Anterior cingulate cortex (tissue), 58 donors: ENCODE measurements around the gene ZNRF3.
"Not testable (repeated sequence)": the region's sequence is repeated elsewhere in the genome, so short reads cannot be mapped to it uniquely, and the experiment has no call there.

Experiments used
- DNase-seq, 58 donors: peaks; one replicate each; lab custom pipeline; 2025; lab: John Stamatoyannopoulos, UW

ZNRF3 gene

DNA sequence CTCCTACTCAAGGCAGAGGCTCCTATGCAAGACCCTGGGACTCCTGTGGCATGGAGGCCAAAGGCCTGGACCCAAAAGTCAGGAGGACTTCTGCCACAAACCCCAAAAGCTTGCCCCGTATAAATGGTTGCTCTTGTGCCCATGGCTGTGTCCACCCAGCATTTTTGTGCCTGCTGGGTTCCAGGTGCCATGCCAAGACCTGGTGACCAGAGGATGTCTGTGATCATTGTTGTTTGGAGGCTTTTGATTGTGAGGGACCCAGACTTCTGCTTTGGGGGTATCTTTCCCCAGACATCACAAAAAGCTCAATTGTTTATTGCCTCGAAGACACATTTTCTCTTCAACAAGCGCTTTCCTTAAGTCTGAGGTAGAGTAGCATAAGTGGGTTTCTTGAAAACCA lies 143.2 kb downstream of the ZNRF3 start:
- DNase-seq: no peak

DNA sequence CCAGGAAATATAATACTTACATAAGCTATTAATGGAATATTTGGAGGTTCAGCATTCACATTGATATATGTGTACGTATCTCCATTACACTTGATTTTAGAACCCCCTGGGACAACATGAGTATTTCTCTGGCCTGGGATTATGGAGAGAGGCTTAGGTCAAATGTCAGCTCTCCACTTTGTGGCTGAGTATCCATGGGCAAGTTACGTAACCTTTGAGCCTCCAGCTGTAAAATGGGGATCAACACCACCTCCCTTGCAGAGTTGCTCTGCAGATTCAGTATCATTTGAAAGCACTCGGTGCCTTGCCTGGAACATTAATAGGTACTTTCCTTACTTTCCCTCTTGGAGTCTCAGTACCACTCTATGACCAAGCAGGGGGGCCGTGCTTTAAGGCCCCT lies 145.1 kb downstream of the ZNRF3 start:
- DNase-seq: no peak

DNA sequence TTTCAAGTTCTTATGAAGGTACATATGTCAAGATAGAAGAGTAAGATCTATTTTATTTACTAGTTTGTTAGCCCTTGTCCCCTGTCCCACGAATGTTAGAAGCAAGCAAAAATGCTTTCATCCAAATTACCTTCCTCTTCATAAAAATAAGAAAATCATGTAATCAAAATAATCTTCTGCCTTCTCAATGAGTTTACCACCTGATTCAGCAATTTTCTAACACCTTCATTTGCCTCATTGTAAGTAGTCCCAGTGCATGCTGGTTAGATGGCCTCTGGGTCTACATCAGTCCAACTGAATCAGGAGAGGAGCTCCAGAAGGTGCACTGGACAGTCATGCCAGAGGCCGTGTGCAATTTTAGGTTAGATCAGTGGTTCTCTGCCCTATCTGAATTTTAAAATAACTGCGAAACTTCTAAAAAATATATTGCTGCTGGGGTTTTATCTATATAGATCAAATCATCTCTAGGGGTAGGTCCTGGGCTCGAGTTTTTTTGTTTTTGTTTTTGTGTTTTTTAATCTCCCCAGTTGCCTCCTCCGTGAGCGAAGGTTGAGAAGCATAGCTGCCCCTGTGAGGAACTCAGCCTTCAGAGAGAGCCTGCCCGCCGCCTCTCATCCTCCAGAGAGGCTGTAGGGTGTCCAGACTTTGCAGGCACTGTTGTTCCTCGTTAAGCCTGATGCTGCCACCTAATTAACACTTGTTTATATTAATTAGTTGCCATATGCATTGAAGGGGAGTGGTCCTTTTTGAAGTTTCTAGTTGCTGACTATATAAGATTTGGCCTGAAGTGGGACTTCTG lies 146.0 kb downstream of the ZNRF3 start:
- DNase-seq: no peak

DNA sequence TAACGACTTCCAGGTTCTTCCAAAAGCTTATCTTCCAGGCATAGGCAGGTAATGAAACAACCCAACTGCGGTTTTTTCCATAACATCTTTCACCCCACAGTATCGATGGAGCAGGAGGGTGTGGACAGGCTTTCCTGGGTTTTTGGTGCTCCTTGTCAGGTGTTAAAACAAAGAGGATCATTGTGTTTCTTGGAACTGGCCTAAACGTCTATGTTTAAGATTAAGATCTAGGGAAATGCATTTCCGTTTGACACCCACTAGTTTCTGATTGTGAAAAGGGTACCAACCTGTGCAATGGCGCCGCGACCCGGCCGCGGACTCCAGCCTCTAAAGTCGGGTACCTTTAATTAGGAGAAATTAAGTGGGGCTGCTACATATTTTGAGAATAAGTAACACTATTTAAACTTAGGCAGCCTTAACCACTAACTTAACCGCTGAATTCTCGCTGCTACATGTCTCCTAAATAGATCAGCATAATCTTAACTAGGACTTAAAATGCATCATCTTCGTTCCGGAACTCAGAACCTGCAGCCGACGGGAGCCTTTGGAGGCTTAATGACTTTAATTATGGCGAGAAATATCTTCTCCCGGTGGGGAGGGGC lies 146.7 kb downstream of the ZNRF3 start:
- DNase-seq: no peak

DNA sequence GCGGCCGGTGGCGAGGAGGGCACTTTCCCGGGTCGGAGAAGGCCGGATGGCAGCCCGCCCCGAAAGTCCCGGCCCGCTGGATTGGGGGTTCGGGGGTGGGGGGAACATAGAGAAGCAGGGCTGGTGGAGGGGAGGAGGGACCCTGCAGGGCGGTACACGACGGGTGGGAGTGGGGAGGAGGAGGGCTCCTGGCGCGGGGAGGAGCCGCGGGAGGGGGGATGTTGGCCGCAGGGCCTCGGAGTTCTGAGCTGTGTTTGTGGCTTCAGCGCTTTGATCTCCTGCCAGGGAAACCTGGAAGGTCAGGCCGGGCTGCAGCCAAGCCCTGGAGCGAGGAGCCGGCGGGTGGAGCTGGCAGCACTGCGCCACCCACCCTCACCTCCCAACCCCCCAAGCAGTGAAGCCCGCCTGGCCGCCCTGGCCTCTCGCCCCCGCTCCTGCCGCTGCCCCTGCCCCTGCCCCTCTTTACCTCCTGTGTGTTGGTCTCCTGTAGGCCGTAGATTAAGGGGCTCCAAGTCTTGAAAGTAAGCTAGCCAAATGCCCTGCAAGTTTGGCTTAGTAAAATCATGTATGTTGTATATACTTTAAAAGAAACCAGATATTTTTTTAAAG lies 147.3 kb downstream of the ZNRF3 start:
- DNase-seq: peak in 49 of 58 donors; percentile 13 to 82 (median 54)

DNA sequence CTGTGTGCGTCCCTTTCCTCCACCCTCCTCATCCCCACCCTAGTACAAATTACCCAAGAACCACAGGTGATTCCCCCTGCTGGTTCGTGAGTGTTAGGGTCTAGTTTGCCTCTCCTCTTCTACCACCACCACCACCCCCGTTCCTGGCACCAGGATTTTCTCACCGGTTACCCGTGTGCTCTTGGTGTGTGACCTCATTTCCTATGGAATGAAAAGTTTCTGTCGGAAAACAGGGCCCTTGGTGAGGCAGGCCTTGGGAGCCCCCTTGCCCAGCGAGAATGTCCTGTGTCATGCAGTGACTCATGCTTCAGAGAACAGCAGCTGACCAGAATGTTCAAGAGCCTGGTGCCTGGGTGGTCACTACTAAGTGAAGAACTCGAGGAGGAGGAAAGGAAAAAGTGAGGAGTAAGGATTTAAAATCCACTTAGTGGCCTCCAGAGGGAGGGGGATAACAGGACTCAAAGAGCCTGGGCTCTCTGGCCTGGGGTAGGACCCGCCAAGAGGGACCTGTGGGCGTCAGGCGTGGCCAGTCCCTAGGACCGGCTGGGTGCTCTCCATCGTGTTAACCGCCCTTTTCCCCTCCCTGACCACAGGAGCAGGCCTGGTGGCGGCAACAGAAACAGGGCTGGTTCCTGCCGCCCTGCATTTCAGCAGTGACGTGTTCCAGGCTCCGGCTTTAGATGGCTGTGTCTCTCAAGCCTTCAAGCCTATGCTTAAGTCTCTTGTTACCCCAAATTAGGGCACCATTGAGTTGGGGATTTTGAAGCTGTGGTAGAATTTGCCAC lies 148.0 kb downstream of the ZNRF3 start:
- peak in 12 of 58 donors; percentile 10 to 58 (median 23) for DNase-seq

DNA sequence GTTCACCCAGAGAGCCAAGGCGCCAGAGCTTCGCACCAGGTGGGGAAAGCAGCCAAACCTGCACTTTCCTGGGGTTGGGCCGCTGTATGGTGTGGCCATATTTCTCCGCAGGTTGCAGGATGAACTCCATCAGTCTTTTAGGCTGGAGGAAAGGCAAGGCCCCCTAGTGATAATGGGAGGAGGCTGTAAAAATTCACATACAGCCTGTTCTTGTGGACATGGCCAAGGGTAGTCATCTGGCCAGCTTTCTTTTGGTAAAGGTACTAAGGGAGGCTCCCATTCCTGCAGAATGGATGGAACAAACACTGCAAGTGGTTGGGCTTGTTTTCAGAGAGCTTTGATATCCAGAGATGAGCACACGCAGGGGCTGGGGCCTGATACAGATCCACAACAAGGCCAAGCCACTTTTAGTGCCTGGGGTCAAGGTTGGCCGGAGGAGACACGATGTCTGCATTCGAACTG lies 148.7 kb downstream of the ZNRF3 start:
- no peak for DNase-seq

DNA sequence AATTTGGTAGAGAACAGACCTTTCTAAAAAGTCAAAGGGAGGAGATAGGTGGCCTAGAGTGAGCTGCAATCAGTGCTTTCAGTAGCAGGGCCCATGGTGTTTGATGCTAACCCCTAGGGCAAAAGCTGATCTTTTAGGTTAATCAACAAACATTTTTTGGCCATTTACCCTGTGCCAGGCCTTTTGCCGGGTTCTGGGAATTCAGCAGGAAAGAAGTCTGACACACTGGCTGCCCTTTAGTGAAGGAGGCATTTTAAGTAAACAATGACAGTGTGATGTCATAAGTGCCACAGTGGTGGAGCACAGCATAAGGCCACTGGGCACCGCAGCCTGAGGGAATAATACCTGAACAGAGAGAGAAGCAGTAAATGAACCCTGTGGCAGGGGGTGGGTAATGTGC lies 149.2 kb downstream of the ZNRF3 start:
- peak in 5 of 58 donors; percentile 6 to 52 (median 30) for DNase-seq

DNA sequence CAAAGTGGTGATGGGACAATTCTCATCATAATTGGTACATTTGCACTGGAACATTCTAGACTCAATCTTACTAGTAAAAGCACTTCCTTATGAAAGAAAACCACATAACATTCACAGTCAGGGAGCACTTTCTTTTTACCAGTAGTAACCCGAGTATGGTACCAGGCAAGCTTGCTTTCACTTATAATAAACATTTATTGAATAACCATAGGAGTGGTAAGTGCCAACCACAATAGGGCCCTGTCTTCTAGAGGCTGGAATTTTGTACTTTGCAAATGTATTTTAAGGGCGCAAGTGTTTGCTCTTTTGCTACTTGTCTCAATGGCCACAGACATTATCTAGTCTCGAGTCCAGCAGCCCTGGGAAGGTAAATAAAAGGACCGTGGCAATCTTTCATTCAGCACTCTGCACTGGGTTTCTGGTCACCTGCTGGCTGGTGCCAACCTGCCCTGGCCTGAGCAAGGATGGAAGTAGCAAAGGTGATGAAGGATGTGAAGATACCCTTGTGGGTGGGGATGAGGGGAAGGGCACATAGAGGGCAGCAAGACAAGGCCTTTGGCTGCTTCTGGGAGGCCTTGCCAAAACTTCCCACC lies 154.1 kb downstream of the ZNRF3 start:
- no peak for DNase-seq

DNA sequence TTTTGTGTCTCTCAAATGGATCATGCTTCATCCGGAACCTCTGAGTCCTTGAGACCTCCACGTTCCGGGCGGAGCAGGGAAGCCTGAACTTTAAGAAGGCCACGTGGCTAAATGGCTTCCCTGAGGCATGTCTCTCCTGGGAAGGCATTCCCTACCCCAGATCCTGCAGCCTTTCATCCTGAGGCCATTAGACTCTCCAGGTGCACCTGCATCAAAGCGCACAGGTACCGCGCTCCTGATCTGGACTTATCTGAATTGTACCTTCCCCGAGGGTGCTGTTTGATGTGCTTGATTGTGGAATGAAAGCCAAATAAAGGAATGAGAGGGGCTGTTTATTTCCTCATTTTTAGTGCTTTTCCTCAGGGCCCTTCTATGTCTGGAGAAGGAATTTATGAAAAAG lies 155.8 kb downstream of the ZNRF3 start:
- DNase-seq: no peak

DNA sequence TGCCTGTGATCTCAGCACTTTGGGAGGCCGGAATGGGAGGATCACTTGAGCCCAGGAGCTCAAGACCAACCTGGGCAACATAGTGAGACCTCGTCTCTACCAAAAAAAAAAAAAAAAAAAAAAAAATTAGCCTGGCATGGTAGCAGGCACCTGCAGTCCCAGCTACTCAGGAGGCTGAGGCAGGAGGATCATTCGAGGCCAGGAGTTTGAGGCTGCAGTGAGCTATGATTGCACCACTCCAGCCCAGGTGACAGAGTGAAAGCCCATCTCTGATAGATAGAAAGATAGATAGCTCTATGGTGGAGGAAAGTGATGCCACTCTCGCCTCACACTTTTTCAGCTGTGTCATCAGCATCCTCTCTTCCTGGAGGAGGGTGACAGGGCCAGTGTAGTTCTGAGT lies 156.3 kb downstream of the ZNRF3 start:
- not testable (repeated sequence) for DNase-seq

DNA sequence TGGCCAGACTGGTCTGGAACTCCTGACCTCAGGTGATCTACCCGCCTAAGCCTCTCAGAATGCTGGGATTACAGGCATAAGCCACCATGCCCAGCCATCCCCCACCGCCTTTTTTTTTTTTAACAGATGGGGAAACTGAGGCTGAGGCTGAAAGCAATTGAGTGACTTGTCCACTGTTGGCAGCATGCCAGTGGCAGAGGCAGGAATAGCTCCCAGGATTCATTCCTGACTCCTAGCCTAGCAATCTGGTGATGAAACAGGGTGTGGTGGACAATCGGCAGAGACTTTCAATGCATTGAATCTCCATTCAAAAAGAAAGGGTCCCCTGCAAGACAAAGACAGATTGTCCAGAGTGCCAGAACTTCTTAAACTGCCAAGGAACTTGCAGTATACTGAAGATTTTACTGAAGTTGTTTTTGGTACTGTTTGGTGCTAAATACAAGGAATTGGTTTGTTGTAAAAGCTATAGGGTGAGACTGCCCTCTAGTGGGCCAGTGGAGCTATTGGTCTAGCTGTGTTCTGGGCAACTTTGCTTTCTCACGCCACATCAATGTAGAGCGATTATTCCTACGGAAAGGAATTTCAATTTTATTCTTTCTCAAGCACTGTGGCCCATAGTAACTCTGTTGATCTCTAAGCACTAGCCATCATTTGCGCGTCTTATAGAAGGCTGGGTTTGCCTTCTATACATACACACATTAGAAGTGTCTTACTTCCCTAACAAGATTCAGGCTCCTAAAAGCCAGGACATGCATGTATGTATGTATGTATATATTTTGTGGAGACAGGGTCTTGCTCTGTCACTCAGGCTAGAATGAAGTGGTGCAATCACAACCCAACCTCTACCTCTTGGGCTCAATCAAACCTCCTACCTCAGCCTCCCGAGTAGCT lies 157.3 kb downstream of the ZNRF3 start:
- DNase-seq: peak in 47 of 58 donors; percentile 14 to 83 (median 42)

DNA sequence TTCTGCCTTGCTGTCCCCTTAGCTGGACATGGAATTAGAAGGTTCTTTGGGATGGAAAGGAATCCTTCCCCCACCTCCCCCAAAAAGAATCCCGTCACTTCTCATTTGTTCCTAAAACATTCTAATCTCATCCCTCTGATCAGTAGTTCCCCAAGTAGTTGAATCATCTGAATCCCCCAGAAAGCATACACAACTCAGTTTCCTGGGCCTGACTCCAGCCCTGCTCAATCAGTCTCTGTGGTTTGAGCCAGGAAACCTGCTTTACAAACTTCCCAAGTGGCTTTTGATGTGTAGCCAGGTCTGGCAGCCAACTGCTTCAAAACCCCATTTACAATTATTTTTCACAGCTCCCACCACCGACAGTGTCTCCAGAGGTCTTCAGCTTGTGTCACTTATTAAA lies 158.0 kb downstream of the ZNRF3 start:
- DNase-seq: peak in 38 of 58 donors; percentile 4 to 86 (median 41)

DNA sequence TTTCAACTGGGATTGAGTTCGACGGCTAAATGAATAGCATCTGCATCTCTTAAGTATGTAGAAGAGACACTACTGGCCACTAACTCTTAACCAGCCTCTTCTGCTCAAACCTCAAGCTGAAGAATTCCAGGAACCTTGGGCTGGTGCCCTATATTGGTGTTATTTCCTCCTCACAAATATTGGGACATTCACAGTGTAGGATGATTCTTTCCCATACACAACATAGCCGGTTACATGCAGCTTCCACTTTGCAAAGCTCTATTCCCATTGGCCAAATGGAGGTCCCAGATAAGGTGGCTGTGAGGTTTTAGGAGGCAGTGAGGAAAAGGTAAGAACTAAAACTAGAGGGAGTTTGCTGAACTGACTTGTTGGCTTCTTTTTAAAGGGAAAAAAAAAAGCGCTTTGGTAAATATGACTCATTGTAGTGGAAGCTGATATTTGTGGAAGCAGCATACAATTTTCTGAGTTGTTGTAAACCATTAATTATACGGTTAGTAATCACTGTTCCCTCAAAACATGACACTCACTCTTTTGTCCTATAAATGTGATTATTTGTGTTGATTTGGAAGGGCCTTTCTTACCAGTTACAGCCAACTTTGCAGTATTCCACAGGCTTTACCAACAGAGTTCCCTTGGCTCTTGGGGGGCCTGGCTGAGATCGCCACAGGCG lies 160.7 kb downstream of the ZNRF3 start:
- no peak for DNase-seq

DNA sequence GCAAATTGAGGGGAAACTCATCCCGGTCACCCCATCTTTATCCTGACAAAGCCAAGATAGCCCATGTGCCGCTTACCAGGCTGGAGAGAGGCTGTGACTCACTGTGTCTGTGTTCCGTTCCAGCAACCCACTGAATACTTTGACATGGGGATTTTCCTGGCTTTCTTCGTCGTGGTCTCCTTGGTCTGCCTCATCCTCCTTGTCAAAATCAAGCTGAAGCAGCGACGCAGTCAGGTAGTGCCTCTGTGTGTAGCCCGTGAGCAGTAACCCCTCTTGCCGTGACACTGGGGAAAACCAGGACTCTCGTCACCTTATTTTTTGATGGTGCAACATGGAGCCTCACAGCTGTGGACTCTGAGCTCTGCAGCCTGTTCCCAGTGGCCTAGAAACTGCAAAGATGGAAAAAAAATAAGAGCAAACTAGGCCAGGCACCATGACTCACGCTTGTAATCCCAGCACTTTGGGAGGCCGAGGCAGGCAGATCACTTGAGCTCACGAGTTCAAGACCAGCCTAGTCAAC lies 161.3 kb downstream of the ZNRF3 start:
- DNase-seq: peak in 7 of 58 donors; percentile 10 to 46 (median 20)

DNA sequence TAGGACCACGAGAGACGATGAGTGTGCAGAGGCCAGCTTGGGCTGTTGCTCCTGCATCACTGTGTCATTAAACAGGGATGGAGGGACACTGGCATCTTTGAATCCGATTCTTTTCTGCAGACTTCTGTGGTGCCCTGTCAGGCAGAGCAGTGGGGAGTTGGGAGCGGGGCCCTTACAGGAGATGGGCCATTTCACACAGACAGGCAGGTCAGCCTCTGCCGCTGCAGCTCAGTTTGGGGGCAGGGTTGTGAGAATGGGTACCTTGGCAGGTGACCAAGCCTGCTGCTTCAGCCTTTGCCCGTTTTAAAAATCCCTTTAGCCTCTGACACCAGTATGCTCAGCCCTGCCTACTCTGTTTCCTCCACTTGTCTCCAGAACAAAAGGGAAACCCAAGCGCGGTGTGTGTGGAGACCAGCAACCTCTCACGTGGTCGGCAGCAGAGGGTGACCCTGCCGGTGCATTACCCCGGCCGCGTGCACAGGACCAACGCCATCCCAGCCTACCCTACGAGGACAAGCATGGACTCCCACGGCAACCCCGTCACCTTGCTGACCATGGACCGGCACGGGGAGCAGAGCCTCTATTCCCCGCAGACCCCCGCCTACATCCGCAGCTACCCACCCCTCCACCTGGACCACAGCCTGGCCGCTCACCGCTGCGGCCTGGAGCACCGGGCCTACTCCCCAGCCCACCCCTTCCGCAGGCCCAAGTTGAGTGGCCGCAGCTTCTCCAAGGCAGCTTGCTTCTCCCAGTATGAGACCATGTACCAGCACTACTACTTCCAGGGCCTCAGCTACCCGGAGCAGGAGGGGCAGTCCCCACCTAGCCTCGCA lies 165.7 kb downstream of the ZNRF3 start:
- DNase-seq: no peak

DNA sequence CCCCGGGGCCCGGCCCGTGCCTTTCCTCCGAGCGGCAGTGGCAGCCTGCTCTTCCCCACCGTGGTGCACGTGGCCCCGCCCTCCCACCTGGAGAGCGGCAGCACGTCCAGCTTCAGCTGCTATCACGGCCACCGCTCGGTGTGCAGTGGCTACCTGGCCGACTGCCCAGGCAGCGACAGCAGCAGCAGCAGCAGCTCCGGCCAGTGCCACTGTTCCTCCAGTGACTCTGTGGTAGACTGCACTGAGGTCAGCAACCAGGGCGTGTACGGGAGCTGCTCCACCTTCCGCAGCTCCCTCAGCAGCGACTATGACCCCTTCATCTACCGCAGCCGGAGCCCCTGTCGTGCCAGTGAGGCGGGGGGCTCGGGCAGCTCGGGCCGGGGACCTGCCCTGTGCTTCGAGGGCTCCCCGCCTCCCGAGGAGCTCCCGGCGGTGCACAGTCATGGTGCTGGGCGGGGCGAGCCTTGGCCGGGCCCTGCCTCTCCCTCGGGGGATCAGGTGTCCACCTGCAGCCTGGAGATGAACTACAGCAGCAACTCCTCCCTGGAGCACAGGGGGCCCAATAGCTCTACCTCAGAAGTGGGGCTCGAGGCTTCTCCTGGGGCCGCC lies 166.4 kb downstream of the ZNRF3 start:
- no peak for DNase-seq
